GM21825 (cell line): ENCODE results near the gene CBR1.
"Not testable (repeated sequence)": the region's sequence is repeated elsewhere in the genome, so short reads cannot be mapped to it uniquely, and the experiment has no call there.

Source experiments
- ATAC-seq: cut with Tn5 transposase; IDR thresholded peaks from one replicate; pipeline ENCODE4 v1.9.1; 2021; ENCODE audit warnings: mild to moderate bottlenecking, moderate library complexity; ENCODE audit not compliant: unreplicated experiment

Gene CBR1

DNA sequence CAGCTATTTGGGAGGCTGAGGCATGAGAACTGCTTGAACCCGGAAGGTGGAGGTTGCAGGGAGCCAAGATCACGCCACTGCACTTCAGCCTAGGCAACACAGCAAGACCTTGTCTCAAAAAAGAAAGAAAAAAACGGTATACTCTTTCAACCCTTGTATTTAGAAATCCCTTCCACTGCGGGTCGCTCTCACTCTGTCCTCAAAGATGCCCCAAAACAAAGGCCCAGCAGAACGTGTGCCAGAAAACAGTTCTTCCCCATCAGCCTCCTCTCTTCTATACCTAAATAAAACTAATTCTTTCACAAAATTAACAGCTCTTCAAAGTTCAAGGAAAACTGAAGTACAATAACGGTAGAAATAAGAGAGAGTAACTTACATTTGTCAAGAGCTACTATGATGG, 22.7 kb upstream of the CBR1 start:
- ATAC-seq: no peak

DNA sequence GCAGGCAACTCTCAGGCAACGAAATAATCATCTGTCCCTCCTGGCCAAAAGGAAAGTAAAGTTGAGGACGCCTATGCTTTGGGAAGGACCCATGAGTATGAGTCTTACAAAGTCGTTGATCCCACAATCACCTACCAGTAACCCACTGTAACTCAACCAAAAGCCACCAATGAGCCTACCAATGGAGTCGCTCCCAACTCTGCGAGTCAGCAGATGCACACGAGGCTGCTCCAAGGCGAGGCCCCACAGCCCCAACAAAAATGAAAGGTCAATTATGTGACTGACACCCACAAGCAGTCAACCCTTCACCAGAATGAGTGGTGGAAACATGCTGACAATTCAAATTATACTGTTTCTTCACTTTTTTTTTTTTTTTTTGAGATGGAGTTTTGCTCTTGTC, 21.5 kb upstream of the CBR1 start:
- no peak for ATAC-seq

DNA sequence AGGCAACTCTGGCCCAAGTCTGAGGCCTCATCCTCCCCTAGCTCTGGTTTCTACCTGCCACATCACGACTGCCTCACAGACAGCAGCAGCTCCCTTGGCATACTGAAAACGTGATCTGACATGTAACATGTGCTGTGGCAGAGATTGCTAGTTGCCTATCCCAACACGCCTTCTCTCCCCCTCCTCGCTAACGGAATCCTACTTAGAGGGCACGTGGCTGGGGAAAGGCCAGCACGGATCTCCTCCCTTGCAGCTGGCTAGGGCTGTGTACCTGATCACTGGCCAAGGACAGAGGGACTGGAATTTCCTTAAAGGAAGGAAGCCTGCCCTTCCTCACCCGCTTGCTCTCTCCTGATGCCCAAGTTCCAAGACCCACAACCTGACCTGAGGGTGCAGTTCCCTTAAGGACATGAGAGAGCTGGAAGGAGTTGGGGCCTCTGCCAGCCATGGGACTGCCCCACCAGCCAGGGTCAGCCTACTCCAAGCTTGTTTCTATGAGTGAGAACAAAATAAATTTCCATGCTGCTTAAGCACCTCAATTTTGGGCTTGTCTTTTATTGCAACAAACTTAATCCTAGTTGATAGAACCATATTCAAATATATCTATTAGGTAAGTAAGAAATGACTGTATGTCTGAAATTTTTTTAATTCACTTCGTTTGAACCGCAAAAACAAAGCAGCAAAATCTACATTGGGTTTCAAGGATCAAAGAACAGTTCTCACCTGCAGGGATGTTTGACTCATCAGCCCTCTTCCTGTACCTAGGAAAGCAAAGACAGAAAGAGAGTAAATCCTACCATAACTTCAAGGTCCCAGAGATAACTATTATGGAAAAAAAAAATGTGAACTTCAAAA, 16.7 kb upstream of the CBR1 start:
- no peak for ATAC-seq

DNA sequence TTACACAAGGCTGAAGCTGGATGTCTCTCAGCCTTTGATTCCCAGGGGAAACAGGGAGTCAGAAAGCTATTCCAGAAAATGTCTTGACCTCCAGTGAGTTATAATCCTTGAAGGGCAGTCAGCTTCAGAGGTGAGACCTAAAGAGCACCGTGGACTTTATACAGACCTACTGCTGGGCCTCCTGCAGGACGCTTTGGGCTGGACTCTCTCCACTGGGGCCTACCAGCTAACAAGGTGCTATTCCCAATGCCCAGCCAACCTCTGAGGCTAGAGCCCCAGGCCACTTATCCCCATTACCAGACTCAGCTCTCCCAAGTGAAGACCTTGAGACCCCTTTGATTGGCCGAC, 16.1 kb upstream of the CBR1 start:
- ATAC-seq: no peak

DNA sequence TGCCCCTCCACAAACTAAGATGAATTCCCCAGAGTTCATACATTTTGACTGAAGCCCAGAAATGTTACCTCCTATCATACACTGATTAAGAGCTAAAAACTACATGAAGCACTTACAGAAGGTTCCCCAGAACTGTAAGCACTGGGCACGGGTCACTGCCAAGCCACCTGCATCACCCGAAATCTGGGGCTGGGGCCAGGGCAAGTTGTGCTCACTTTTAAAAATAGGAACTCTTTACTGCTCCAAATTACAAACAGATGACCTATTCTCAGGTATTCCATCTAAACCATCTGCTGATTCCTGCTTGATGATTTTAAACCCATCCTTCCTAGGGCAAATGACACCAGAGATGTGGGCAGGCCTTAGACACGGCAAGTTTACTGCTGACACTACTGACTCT, 14.3 kb upstream of the CBR1 start:
- ATAC-seq: no peak

DNA sequence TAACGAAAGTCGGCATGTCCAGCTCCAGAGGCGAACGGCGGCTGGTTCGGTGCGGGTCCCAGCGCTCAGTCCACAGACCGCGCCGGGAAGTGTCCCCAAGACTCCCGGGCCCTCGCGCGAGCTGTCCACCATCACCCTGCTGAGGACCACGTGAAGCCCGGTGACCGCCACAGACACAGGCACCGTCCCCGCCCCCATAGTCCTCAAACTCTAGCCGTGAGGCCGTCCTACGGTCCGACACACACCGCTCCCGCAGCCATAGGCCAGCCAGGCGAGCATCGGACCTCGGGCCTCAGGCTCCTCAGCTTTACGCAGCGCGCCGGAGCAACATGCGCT, 10.0 kb upstream of the CBR1 start:
- peak; percentile 43 for ATAC-seq

DNA sequence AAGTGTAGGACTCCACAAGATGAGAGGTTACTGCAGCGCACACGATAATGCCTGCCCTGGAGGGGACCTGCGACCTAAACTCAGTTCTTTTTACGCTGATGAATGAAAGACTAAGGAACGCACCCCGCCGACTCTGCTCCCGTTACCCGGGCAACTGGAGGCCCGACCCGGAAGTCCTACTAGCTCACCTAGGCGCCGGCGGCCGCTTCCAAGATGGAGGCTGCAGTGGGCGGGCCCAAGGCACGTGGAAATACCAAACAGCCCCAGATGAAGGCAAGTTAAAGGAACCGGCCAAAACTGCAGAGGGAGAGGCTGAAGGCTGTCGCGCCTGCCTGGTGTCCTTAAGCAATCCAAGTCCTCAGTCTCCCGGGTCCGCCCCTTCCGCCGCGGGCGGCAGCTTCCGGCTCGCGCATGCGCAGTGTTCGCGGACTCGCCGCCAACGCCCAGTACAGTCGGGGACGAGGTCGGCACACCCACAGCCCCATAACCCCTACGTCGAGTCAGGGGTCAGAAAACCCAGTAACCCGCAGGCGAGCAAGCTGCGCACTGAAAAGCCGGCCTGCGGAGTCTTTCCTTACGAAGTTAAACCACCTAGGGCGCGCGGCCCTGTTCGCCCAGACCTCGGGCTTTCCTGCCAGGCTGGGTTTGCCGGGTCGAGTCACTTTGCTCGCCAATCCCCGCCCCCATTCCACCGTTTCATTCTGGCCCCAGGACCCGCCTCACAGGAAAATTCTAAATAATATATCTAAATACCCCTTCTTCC, 9.5 kb upstream of the CBR1 start, which contains the start of gene SETD4:
Gene SETD4, minus strand, starts transcription at position 368 of the 763 bp plus-strand sequence. CDS start 1,638 bp downstream, outside the sequence.
- peak; percentile 88 for ATAC-seq

DNA sequence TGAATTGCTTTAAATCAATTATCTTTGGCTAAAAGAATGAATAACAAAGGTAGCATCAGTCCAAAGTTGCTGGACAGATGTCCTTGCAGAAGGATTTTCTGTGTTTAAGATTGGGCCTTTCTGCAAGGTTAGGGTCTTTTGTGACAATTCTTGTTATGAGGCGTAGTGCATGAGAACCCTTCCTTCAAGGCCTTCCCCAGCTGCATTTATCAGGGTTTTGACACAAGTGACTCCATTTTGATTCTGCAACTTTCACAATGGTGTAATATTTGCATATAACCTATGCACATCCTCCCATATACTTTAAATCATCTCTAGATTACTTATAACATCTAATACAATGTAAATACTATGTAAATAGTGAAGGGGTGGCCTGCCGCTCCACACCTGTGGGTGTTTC, 8.4 kb upstream of the CBR1 start:
- ATAC-seq: no peak

DNA sequence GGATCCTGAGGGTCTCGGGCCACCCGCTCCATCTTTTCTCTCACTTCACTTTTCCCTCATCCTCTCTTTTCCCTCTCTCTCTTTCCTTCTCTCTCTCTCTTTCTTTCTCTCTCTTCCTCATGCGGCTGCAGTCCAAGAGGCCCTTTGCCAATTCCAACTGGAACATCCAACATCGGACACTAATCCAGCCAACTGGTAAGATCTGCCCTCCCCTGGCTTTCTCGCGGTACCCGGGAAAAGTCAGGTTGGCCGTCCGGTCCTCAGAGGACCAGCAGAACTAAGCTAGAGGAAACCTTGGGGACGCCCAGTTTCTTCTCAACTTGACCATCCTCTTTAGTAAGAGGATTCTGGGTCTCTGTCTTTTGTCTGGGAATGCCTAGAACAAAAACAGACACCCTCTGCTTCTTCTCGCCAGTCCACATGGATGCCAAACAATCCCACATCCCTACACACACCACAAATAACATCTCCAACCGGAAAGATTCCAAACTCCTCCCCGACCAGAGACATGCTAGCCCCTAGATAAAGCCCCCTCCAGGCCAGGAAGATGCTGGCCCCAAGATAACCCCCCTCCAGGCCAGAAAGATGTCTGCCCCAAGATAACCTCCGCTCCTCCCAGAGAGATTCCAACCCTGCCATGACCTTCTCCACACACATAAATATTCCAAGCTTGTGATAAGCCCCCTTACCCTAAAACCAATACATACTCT, 6.3 kb upstream of the CBR1 start:
- no peak for ATAC-seq

DNA sequence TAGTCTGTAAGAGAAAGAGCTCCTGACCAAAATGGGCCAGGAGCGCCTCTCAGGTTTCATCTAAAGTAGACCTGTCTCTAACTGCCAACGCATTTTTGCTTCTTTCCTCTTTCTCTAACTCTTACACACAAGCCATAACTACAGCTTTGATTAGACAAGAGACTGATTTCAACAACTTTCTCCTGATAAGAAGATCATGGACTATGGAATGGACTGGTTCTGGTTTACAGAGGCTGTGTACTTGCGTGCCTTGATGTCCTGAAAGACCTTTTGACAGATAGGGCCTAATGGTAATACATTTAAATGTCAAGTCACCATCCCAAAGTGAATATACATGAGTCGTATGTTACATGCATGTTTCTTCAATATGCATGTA, 5.8 kb upstream of the CBR1 start:
- ATAC-seq: no peak

DNA sequence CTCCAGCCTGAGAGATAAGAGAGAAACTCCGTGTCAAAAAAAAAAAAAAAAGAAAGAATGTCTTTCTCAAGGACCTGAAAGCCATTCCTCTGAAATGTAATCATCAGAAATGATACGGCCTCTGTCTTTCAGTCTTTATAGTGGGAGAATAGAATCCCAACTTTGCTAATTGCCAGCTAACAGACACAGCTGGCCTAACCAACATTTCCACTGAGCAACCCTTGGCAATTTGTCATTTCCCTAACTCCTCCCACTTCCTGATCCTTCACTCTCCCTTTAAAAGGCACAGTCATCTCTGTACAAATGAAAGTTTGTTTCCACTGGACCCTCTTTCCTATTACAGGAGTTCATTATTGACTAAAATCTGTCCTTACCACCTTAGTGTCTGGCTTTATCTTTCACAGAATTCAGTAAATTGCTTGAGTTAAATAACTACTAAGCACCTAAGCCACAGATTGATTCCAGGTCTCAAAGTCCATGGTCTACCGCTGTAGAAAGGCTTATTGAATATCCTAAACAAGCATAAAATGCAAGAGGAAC, 4.3 kb upstream of the CBR1 start:
- ATAC-seq: no peak

DNA sequence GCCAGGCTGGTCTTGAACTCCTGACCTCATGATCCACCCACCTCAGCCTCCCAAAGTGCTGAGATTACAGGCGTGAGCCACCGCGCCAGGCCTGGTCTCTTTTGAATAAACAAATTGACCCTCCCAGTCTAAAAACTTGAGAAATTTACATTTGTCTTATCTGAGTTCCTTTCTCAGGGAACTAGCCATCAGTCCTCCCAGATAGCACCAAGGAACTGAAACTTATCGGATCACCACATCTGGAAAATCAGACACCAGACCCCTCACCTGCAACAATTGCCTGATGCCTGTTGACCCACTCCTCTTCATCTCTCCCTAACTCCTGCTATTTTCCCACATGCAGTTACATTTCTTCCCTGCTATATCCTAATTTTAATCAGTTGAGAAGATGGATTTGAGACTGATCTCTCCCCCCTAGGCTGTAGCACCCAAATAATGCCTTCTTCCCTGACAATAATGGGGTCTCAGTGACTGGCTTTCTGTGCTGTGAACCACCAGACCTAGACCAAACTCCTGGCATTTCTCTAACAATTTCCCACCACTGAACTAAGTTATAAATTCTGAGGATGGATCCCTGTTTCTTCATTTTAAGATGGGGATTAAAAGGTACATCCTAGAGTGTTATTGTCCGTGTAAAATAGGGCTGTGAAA, 951 bp upstream of the CBR1 start:
- ATAC-seq: no peak

DNA sequence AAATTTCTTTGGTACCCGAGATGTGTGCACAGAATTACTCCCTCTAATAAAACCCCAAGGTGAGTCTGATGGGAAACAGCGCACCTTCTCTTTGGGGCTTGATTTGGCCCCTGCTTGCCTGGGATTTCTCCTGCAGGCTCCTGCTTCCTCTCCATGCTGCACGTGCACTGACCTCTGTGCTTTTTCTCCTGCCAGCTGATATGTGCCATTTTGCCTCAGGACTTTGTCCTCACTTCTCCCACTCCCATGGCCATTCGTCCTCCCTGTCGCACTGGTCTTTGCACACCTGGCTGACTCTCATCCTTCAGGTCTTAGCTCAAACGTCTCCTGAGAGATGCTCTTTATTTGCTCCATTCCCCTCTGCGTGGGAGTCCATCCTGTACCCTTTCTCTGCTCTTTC, 1.2 kb downstream of the CBR1 start:
- no peak for ATAC-seq

DNA sequence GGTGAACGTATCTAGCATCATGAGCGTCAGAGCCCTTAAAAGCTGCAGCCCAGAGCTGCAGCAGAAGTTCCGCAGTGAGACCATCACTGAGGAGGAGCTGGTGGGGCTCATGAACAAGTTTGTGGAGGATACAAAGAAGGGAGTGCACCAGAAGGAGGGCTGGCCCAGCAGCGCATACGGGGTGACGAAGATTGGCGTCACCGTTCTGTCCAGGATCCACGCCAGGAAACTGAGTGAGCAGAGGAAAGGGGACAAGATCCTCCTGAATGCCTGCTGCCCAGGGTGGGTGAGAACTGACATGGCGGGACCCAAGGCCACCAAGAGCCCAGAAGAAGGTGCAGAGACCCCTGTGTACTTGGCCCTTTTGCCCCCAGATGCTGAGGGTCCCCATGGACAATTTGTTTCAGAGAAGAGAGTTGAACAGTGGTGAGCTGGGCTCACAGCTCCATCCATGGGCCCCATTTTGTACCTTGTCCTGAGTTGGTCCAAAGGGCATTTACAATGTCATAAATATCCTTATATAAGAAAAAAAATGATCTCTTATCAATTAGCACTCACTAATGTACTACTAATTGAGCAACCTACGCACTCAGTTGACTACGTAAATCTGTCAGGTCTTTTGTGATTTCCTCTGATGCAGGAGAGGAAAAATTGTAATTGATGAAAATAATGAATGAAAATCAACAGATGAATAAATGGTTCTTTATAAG, 2.8 kb downstream of the CBR1 start:
- no peak for ATAC-seq

DNA sequence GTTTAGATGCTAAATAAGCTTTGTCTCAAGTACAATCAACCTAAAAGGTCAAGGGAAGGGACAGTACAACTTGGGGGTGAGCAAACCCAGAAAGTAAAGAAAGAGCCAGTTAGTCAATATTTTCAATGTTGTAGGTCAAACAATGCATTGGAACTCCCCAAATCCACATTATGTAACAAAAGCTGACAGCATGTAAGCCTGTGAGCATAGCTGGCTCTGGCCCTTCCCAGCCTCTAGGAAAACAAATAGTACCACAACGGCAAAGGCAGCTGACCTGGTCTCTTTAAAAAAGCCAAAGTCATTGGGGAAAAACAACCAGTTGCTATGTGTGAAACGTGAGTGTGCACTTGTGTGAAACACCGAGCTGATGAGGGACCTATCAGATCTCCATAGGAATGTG, 3.4 kb downstream of the CBR1 start:
- ATAC-seq: no peak

DNA sequence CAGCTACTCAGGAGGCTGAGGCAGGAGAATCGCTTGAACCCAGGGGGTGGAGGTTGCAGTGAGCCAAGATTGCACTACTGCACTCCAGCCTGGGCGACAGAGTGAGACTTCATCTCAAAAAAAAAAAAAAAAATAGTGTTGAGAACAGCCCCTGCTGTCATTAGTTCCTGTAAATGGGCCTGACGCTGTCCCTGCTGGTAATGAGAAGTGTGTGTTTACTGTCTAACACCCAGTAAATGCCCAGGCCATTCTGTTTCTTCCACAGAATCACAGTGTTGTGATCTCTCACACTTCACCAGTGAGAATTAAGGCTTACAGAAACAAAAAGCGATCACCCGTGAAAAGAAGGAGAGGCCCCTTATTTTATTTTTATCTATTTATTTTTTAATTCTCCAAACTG, 4.1 kb downstream of the CBR1 start:
- ATAC-seq: not testable (repeated sequence)

DNA sequence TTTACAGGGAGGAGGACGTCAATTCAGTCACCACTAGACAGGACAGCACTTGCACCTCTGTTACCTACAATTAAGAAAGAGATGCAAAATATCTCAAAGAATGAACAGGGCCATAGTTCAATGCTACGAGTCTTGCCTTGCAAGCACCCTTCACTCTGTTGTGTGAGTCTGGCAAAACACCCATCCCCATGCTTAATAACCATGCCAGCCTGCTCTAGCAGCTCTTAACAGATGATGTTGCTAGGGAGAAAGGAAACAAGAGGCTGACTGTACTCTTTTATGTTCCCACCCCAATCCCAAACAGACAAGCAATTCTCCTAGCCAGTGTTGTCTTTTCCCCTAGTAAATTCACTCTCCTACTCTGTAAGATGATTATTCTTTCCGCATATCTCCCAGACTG, 5.3 kb downstream of the CBR1 start:
- no peak for ATAC-seq

DNA sequence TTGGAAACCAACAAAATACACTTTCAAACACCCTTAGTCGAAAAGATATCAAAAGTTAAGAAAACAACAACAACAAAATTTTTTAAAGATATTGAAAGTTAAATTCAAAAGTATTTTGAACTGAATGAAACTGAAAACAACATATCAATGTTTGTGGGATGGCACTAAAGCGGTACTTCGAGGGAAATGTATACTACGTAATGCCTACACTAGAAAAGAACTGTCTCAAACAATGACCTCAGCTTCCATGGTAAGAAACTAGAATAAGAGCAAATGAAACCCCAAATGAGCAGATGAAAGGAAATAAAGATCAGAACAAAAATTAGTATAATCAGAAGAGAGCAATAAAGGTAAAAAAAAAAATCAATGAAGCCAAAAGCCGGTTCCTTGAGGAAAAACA, 6.1 kb downstream of the CBR1 start:
- ATAC-seq: no peak

DNA sequence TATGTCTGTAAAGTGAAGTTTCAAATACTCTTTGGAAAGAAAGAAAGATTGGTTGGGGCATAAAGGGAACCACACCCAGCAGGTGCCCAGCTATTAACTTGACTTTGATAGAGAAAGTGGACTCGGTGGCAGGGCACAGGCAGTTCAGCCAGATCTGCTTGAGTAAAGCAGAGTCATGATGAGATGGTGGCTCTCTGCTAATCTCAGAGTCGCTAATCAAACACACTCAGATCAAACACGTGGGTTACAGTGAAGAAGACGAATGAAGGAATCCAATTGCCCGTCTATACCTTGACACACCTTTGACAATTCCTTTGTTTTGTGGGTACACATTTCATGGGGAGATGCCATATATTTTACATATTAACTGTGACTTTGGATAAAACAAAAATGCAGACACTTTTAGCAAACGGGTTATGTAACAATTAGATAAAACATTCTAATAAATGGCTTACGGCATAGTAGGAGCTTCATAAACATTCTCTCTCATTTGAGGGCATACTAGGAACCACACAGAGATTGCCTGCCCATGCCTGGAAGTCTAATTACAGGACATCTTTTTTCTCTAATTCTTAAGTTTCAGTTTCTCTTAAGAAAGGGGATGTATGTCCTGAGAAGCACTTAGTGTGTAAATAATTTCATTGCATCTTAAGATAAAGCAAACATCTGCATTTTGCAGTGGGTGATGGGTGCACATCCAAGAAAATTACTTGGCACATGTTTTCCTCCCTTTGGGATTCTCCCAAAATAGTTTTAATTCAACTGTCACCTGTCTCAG, 7.2 kb downstream of the CBR1 start:
- no peak for ATAC-seq

DNA sequence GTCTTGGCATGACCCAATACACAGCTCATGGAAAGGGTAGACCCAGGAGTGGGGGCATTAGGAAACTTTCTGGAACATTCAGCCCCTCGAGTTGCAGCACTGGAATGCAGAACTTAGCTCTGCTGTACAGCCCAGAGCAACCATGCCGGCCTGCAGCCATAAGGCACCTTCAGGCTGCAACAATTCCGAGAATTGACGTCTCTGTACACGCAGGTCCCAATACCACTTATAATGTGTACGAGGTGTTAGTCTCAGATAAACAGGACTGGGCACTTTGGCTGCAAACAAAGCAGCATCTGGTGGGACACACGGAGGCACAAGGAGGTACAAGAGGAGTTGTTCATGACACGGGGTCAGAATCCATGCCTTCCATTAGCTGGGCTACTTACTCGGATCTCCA, 7.9 kb downstream of the CBR1 start:
- ATAC-seq: no peak
